Endodermal cell (in vitro differentiated cells): ENCODE results near the gene PHYH. TPM values are rescaled to one million over a fixed set of nuclear protein-coding genes. Genes with fewer than 3 reads are reported as not detected.

Source experiments
- DNase-seq: peaks from one replicate; pipeline ENCODE4 v3.0.0-alpha.2; 2017
- H3K27ac ChIP-seq: 2 replicates; pipeline ENCODE4 v1.5.1; 2013; ENCODE audit warnings: mild to moderate bottlenecking, low read depth, low read length, moderate library complexity
- H3K27me3 ChIP-seq: 2 replicates; pipeline ENCODE4 v1.6.1; 2013; ENCODE audit warnings: mild to moderate bottlenecking, low read length, moderate library complexity; ENCODE audit not compliant: insufficient read depth, control insufficient read depth, poor library complexity, severe bottlenecking
- H3K36me3 ChIP-seq: 2 replicates; pipeline ENCODE4 v1.7.0; 2013; ENCODE audit warnings: mild to moderate bottlenecking, low read length, moderate library complexity; ENCODE audit not compliant: control insufficient read depth, insufficient read depth
- H3K4me1 ChIP-seq: one replicate; pipeline ENCODE4 v1.7.0; 2013; ENCODE audit warnings: low read length; ENCODE audit not compliant: control insufficient read depth, insufficient read depth
- H3K4me3 ChIP-seq: 2 replicates; pipeline ENCODE4 v1.5.1; 2013; ENCODE audit warnings: mild to moderate bottlenecking, low read length, moderate library complexity
- H3K9ac ChIP-seq: 2 replicates; pipeline ENCODE4 v1.6.1; 2013; ENCODE audit warnings: mild to moderate bottlenecking, low read length, moderate library complexity; ENCODE audit not compliant: poor library complexity, severe bottlenecking; ENCODE audit errors: extremely low read depth
- H3K9me3 ChIP-seq: 2 replicates; pipeline ENCODE4 v1.6.1; 2013; ENCODE audit warnings: mild to moderate bottlenecking, low read length, moderate library complexity; ENCODE audit not compliant: control insufficient read depth
- H3K27ac Mint-ChIP-seq: 2 replicates; pipeline ENCODE4 v1.8.0; 2020; ENCODE audit warnings: mixed read lengths
- H3K27me3 Mint-ChIP-seq: 2 replicates; pipeline ENCODE4 v1.8.0; 2021; ENCODE audit warnings: mild to moderate bottlenecking, mixed read lengths; ENCODE audit not compliant: insufficient read depth
- H3K36me3 Mint-ChIP-seq: 2 replicates; pipeline ENCODE4 v1.8.0; 2020; ENCODE audit warnings: low read depth, mixed read lengths
- H3K4me1 Mint-ChIP-seq: 2 replicates; pipeline ENCODE4 v1.8.0; 2020; ENCODE audit warnings: mixed read lengths
- H3K4me3 Mint-ChIP-seq: 2 replicates; pipeline ENCODE4 v1.8.0; 2020; ENCODE audit warnings: mild to moderate bottlenecking, moderate library complexity, mixed read lengths
- H3K9me3 Mint-ChIP-seq: 2 replicates; pipeline ENCODE4 v1.8.0; 2020; ENCODE audit warnings: mild to moderate bottlenecking, mixed read lengths
- CTCF ChIP-seq: fragments of 200-600 bp; sonication (generic); conservative IDR thresholded peaks from 2 replicates; pipeline ENCODE4 v1.5.0; 2021; ENCODE audit warnings: antibody characterized with exemption, mild to moderate bottlenecking
- WGBS, 2 experiments: methylation state at CpG; one replicate each; pipeline versions ENCODE4 v1.1.5 to v1.1.7; 2013; ENCODE audit warnings: missing lambda C conversion rate in 2 of 2, mixed read lengths in 1 of 2; ENCODE audit not compliant: insufficient coverage in 1 of 2, insufficient read length in 1 of 2; 5-methylcytosine and 5-hydroxymethylcytosine counted together
- total RNA-seq, 2 donors: library from RNA; stranded (reverse); fragmentation: NEBNext Ultra II Directional in 1 of 2; extraction: Animal tissue kit (Norgen Biotek cat#: 25700) in 1 of 2; gene quantifications; 2 replicates in 1 of 2; 3 replicates in 1 of 2; pipeline ENCODE4 v1.2.1, GENCODE V29; 2021

PHYH gene
- total RNA-seq, 2 donors from 2014 or later = 17.2 to 37.9 TPM

- no peak overlapping the region for H3K27ac ChIP-seq
- Mint-ChIP-seq H3K27me3 (no peaks in the 10 kb centered on the region), H3K36me3 (no peaks in the 10 kb centered on the region), H3K27ac (peak overlapping the region; percentile 77), H3K9me3 (peaks cover 2% of the 10 kb centered on the region), H3K4me1 (peaks cover 20% of the 10 kb centered on the region), H3K4me3 (no peak overlapping the region)
- WGBS, 2 experiments = 53 to 92% methylated on average over 2 to 12 of the region's 14 CpGs
- DNase-seq = peak; percentile 95
- no peak overlapping the region for H3K4me3 ChIP-seq
- peak; percentile 83 for TF ChIP-seq CTCF
- no peak overlapping the region for H3K9ac ChIP-seq
- H3K27me3 ChIP-seq = no peaks in the 10 kb centered on the region
- H3K9me3 ChIP-seq = no peaks in the 10 kb centered on the region
- H3K4me1 ChIP-seq = no peaks in the 10 kb centered on the region
- no peaks in the 10 kb centered on the region for H3K36me3 ChIP-seq
Observed at GRCh38 chr10:13271552-13272163, 28.2 kb downstream of the PHYH start.

GRCh38 chr10:13270877-13271551 lies 28.9 kb downstream of the PHYH start:
- no peaks in the 10 kb centered on the region for H3K9me3 ChIP-seq
- Mint-ChIP-seq H3K27ac (no peak overlapping the region), H3K4me1 (peaks cover 20% of the 10 kb centered on the region), H3K4me3 (no peak overlapping the region), H3K36me3 (no peaks in the 10 kb centered on the region), H3K27me3 (no peaks in the 10 kb centered on the region), H3K9me3 (peaks cover under 1% of the 10 kb centered on the region)
- no peak for DNase-seq
- H3K9ac ChIP-seq = no peak overlapping the region
- H3K27ac ChIP-seq = no peak overlapping the region
- no peak for TF ChIP-seq CTCF
- no peaks in the 10 kb centered on the region for H3K36me3 ChIP-seq
- H3K4me1 ChIP-seq = no peaks in the 10 kb centered on the region
- WGBS, 2 experiments = 86 to 92% methylated on average over 5 to 9 of the region's 9 CpGs
- H3K4me3 ChIP-seq = no peak overlapping the region
- H3K27me3 ChIP-seq = no peaks in the 10 kb centered on the region

- Histone ChIP-seq H3K27ac (no peak overlapping the region), H3K4me1 (no peaks in the 10 kb centered on the region), H3K9me3 (no peaks in the 10 kb centered on the region), H3K36me3 (no peaks in the 10 kb centered on the region), H3K4me3 (no peak overlapping the region), H3K27me3 (no peaks in the 10 kb centered on the region), H3K9ac (no peak overlapping the region)
- peaks cover 20% of the 10 kb centered on the region for H3K4me1 Mint-ChIP-seq
- no peaks in the 10 kb centered on the region for H3K36me3 Mint-ChIP-seq
- H3K27me3 Mint-ChIP-seq = peaks cover under 1% of the 10 kb centered on the region
- H3K27ac Mint-ChIP-seq = peak overlapping the region; percentile 71
- peak; percentile 55 for DNase-seq
- H3K4me3 Mint-ChIP-seq = no peak overlapping the region
- WGBS, 2 experiments = 48 to 64% methylated on average over 2 to 3 of the region's 3 CpGs
- no peaks in the 10 kb centered on the region for H3K9me3 Mint-ChIP-seq
- TF ChIP-seq CTCF = no peak
Observed at GRCh38 chr10:13268841-13269240, 31.0 kb downstream of the PHYH start.
